ENCODE data around the gene ABR.

DNA sequence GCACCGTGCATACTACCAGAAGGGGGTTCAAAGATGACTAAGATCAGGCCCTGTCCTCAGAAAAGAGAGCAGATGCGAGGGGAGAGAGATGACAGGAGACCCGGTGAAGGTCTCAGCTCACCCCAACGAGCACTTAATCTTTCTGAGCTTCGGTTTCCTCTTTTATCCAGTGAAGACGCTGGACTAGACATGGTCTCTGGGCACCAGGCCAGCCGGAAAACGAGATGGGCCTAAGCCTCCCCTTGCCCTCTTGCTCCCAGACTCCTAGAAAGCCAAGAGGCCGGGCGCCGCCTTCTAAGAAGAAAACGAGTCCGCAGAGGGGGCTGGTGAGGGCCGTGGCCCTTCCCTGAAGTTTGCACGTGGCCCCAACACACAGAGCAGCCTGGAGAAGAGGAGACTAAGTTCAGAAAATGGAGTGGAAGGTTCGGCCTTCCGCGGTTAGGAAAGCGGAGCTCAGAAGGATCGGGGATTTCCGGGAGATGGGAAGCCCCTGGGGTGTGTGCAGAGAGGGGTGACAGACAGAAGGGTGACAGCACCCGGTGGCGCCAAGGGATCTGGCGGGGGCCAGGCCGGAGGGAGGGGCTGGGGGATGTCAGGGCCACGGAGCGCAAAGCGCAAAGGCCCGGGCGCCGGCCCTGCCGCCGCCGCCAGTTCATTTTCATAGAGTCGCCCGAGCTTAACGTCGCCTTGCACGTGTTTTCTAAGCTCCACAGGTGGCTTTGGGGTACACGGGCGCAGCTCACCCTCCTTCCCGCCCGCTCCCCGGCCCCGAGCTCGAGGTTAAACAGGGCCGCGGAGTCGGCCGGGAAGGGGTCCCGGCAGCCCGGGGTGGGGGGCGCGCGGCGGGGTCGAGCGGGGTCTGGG, 48.4 kb upstream of the ABR start:
- TF ChIP-seq, protein P1, sequence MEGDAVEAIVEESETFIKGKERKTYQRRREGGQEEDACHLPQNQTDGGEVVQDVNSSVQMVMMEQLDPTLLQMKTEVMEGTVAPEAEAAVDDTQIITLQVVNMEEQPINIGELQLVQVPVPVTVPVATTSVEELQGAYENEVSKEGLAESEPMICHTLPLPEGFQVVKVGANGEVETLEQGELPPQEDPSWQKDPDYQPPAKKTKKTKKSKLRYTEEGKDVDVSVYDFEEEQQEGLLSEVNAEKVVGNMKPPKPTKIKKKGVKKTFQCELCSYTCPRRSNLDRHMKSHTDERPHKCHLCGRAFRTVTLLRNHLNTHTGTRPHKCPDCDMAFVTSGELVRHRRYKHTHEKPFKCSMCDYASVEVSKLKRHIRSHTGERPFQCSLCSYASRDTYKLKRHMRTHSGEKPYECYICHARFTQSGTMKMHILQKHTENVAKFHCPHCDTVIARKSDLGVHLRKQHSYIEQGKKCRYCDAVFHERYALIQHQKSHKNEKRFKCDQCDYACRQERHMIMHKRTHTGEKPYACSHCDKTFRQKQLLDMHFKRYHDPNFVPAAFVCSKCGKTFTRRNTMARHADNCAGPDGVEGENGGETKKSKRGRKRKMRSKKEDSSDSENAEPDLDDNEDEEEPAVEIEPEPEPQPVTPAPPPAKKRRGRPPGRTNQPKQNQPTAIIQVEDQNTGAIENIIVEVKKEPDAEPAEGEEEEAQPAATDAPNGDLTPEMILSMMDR (IDR thresholded peaks at IDR 0.05; ENCODE audit: borderline replicate concordance, extremely low read depth, low read length, poor library complexity, severe bottlenecking) = no peak
- TF ChIP-seq EZH2 (IDR thresholded peaks at IDR 0.05; ENCODE audit: borderline replicate concordance, low read depth, low read length, severe bottlenecking) = no peak

Data from DND-41 (cell line).